LNCaP clone FGC (cell line): ENCODE results near the gene GNA12.

ENCODE experiments used
- DNase-seq: peaks from one replicate; pipeline ENCODE4 v3.0.0-alpha.2; 2011; ENCODE audit warnings: low read depth
- H3K4me3 ChIP-seq: 2 replicates; pipeline ENCODE4 v1.5.1; 2011; ENCODE audit warnings: mild to moderate bottlenecking, low read depth, low read length, control low read depth
- TF ChIP-seq, protein P1 (sequence below): IDR thresholded peaks from 2 replicates; pipeline ENCODE4 v1.5.1; 2012; ENCODE audit warnings: mild to moderate bottlenecking; ENCODE audit not compliant: control insufficient read depth, insufficient read depth; ENCODE audit errors: extremely low read depth

Gene GNA12

DNA sequence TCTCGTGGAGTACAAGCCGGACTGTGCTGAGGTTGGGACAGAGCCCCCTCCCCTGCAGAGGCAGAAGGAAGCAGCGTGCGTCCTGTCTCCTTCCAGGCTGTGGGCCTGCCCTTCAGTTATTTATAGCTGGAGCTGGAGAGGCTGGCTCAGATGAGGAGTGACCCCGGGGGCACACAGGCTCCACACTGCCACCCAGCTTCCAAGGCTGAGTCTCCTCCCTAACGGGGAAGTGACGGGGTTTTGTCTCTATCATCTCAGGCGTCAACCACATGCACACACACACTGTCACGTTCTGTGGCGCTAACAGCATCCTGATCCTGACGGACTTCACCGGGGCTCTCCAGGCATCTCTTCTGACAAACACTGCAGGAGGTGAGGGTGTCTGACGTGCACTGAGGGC, 130.7 kb downstream of the GNA12 start:
- TF ChIP-seq, protein P1, sequence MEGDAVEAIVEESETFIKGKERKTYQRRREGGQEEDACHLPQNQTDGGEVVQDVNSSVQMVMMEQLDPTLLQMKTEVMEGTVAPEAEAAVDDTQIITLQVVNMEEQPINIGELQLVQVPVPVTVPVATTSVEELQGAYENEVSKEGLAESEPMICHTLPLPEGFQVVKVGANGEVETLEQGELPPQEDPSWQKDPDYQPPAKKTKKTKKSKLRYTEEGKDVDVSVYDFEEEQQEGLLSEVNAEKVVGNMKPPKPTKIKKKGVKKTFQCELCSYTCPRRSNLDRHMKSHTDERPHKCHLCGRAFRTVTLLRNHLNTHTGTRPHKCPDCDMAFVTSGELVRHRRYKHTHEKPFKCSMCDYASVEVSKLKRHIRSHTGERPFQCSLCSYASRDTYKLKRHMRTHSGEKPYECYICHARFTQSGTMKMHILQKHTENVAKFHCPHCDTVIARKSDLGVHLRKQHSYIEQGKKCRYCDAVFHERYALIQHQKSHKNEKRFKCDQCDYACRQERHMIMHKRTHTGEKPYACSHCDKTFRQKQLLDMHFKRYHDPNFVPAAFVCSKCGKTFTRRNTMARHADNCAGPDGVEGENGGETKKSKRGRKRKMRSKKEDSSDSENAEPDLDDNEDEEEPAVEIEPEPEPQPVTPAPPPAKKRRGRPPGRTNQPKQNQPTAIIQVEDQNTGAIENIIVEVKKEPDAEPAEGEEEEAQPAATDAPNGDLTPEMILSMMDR = no peak
- no peak for DNase-seq
- H3K4me3 ChIP-seq = no peak overlapping the region

DNA sequence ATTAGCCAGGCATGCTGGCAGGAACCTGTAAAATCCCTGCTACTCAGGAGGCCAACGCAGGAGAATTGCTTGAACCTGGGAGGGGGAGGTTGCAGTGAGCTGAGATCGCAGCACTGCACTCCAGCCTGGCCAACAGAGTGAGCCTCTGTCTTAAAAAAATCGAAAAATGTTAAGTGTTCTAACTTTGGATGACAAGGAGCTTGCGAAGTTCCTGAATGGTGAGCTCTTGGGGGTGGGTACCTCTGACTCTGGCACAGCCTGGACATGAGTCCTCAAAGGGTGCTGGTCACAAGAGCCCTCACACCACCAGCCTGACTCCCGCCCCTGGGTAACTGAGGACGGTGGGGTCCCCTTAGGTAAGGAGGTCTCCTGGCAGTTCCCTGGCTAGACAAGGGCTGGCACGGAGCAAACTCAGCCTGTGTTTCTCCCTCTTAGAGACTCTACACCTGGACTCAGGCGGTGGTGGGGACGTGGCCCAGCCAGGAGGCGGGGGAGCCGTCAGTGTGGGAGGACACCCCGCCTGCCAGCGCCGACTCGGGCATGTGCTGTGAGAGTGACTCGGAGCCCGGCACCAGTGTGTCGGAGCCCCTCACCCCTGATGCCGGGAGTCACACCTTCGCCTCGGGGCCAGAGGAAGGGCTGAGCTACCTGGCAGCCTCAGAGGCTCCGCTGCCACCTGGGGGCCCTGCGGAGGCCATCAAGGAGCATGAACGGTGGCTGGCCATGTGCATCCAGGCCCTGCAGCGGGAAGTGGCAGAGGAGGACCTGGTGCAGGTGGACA, 132.0 kb downstream of the GNA12 start:
- H3K4me3 ChIP-seq = no peak overlapping the region
- no peak for DNase-seq
- TF ChIP-seq, protein P1 = no peak

GRCh38 chr7:2710901-2711551, 133.1 kb downstream of the GNA12 start:
- no peak overlapping the region for H3K4me3 ChIP-seq
- TF ChIP-seq, protein P1 = no peak
- DNase-seq = no peak

DNA sequence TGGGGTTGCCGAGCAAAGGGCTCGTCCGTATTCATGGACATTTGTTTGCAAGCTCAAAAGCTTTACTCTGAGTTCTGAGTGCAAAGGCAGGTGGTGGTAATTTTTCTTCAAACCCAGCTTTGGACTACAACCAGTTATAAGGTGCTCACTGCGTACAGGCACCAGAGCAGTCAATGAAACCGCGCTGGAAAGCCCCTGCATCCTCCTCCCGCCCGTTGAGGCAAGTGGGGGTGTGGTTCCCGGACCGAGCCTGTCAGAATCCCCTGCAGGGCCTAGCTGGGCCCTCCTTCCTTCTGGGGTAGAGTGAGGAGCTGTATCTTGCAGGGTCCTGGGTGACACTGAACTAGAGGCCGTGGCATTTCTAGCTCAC, 133.8 kb downstream of the GNA12 start:
- no peak for DNase-seq
- H3K4me3 ChIP-seq = no peak overlapping the region
- TF ChIP-seq, protein P1 = no peak

GRCh38 chr7:2709553-2710285, 134.4 kb downstream of the GNA12 start:
- no peak overlapping the region for H3K4me3 ChIP-seq
- TF ChIP-seq, protein P1 = peak; percentile 62
- DNase-seq = no peak

DNA sequence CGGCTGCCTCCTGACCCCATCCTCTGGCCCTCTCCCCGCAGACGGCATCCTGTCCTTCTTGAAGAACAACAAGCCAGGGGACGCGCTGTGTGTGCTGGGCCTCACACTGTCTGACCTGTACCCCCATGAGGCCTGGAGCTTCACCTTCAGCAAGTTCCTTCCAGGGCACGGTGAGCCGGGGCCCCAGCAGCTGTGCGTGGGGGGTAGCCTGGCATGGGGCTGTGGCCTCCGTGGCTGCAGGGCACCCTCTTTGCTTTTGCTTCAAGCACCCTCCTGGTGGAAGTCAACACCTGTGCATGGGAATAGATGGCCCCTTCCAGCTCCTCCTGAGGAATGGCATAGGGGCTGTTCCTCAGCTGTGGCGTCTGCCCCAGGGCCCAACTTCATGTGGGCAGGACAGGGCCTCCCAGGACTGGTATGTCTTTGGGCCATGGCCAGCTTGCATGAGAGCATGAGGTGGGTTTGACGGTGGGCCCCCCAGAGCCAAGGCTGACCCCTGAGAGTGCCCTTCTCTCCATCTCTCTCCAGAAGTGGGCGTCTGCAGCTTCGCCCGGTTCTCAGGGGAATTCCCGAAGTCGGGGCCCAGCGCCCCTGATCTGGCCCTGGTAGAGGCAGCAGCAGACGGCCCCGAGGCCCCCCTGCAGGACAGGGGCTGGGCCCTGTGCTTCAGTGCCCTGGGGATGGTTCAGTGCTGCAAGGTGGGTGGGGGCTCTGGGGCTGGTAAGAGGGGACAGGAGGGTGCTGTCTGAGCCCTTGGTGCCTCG, 135.4 kb downstream of the GNA12 start:
- no peak for DNase-seq
- TF ChIP-seq, protein P1 = no peak
- no peak overlapping the region for H3K4me3 ChIP-seq
